ENCODE measurements around the gene RIPOR3.
A peak's percentile ranks its signal among the peaks of the same experiment; 100 is the strongest.

DNA sequence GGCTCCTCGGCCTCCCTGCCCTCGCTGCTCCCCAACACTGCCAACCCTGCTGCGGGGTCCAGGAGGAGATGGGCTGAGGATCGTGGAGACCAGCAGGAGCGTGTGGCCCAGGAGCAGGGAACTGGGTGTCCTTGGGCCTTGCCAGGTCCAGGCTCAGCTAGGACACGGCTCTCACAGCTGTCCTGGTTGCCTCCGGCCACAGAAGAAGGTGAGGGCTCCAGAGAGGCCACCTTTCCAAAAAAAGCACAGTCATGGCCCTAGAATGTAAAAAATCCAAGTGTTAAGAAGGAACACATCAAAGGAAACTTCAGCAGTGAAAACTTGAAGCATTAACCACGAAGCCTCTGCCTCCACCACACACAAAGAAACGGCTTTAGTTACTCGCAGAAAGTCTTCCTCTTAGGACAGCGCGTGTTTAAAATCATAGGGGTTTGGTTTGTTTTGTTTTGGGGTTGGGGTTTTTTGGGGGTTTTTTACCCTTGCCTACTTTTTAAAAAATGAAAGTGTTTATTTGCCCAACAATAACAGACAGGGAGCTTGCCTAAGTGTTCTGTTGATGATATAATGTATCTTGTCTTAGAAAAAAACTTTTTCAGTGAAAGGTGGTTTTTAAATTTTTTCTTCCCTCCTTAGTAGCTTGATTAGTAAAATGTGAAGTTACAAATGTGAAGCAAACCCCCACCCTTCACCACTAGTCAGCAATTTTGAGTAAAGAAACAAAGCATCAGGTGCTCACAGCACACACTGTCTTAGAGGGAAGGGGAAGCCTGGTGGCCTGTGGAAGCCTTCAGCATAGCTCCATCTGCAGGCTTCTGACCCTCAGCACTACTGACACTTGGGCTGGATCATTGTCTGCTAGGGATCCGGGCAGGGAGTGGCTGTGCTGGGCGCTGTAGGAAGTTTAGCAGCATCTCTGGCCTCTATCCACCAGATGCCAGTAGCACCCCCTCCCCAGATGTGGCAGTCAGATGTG is 121.2 kb downstream of the RIPOR3 start:
- TF ChIP-seq, protein P1, sequence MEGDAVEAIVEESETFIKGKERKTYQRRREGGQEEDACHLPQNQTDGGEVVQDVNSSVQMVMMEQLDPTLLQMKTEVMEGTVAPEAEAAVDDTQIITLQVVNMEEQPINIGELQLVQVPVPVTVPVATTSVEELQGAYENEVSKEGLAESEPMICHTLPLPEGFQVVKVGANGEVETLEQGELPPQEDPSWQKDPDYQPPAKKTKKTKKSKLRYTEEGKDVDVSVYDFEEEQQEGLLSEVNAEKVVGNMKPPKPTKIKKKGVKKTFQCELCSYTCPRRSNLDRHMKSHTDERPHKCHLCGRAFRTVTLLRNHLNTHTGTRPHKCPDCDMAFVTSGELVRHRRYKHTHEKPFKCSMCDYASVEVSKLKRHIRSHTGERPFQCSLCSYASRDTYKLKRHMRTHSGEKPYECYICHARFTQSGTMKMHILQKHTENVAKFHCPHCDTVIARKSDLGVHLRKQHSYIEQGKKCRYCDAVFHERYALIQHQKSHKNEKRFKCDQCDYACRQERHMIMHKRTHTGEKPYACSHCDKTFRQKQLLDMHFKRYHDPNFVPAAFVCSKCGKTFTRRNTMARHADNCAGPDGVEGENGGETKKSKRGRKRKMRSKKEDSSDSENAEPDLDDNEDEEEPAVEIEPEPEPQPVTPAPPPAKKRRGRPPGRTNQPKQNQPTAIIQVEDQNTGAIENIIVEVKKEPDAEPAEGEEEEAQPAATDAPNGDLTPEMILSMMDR (IDR thresholded peaks at IDR 0.05; ENCODE audit: insufficient read depth, low read length), result peak; percentile 35
- TF ChIP-seq, protein P2, sequence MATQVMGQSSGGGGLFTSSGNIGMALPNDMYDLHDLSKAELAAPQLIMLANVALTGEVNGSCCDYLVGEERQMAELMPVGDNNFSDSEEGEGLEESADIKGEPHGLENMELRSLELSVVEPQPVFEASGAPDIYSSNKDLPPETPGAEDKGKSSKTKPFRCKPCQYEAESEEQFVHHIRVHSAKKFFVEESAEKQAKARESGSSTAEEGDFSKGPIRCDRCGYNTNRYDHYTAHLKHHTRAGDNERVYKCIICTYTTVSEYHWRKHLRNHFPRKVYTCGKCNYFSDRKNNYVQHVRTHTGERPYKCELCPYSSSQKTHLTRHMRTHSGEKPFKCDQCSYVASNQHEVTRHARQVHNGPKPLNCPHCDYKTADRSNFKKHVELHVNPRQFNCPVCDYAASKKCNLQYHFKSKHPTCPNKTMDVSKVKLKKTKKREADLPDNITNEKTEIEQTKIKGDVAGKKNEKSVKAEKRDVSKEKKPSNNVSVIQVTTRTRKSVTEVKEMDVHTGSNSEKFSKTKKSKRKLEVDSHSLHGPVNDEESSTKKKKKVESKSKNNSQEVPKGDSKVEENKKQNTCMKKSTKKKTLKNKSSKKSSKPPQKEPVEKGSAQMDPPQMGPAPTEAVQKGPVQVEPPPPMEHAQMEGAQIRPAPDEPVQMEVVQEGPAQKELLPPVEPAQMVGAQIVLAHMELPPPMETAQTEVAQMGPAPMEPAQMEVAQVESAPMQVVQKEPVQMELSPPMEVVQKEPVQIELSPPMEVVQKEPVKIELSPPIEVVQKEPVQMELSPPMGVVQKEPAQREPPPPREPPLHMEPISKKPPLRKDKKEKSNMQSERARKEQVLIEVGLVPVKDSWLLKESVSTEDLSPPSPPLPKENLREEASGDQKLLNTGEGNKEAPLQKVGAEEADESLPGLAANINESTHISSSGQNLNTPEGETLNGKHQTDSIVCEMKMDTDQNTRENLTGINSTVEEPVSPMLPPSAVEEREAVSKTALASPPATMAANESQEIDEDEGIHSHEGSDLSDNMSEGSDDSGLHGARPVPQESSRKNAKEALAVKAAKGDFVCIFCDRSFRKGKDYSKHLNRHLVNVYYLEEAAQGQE (IDR thresholded peaks at IDR 0.05; ENCODE audit: insufficient replicate concordance, low read depth), result no peak
- no peak for TF ChIP-seq POLR2AphosphoS5 (IDR thresholded peaks at IDR 0.05; ENCODE audit: low read depth)
- TF ChIP-seq SPI1 (IDR thresholded peaks at IDR 0.05; ENCODE audit: borderline replicate concordance, low read depth), result peak; percentile 10; the same call in 1 of the 2 replicates
- no peak for TF ChIP-seq GABPA (IDR thresholded peaks at IDR 0.05; ENCODE audit: low read depth)
